Activated CD4-positive, alpha-beta T cell treated with anti-CD3 and anti-CD28 coated beads, Interleukin-2, amount 50 U/mL, for 16 hours (primary cell): ENCODE data around the gene PTGS2.
A peak's percentile ranks its signal among the peaks of the same experiment; 100 is the strongest.

Source experiments
- DNase-seq: peaks from one replicate; pipeline ENCODE4 v3.0.0-alpha.2; 2020

PTGS2 gene

GRCh38 chr1:186680245-186681061 lies at the start of gene PTGS2:
PTGS2 (minus strand) TSS chr1:186680423; CDS start chr1:186680290, 133 bp downstream.
- DNase-seq = peak; percentile 62

GRCh38 chr1:186722711-186723309 lies 42.6 kb upstream of the PTGS2 start:
- peak; percentile 43 for DNase-seq

GRCh38 chr1:186717286-186717685 lies 37.1 kb upstream of the PTGS2 start:
- no peak for DNase-seq

GRCh38 chr1:186715887-186716809 lies 35.9 kb upstream of the PTGS2 start:
- DNase-seq = no peak

GRCh38 chr1:186710696-186711095 lies 30.5 kb upstream of the PTGS2 start:
- DNase-seq = no peak

- no peak for DNase-seq
Observed at GRCh38 chr1:186708694-186709097, 28.5 kb upstream of the PTGS2 start.

- DNase-seq = no peak
Observed at GRCh38 chr1:186703209-186703766, 23.1 kb upstream of the PTGS2 start.

GRCh38 chr1:186700722-186701121 lies 20.5 kb upstream of the PTGS2 start:
- DNase-seq = peak; percentile 63

GRCh38 chr1:186699519-186699918 lies 19.3 kb upstream of the PTGS2 start:
- DNase-seq = no peak

GRCh38 chr1:186689907-186690306 lies 9.7 kb upstream of the PTGS2 start:
- no peak for DNase-seq

GRCh38 chr1:186689376-186689775 lies 9.2 kb upstream of the PTGS2 start:
- no peak for DNase-seq

GRCh38 chr1:186683652-186684410 lies 3.6 kb upstream of the PTGS2 start:
- no peak for DNase-seq

- no peak for DNase-seq
Observed at GRCh38 chr1:186682736-186683135, 2.5 kb upstream of the PTGS2 start.

- DNase-seq = no peak
Observed at GRCh38 chr1:186681801-186682200, 1.6 kb upstream of the PTGS2 start.

- no peak for DNase-seq
Observed at GRCh38 chr1:186681121-186681520, 898 bp upstream of the PTGS2 start.

GRCh38 chr1:186679924-186680244 lies 339 bp downstream of the PTGS2 start:
- no peak for DNase-seq

- DNase-seq = no peak
Observed at GRCh38 chr1:186678155-186678554, 2.1 kb downstream of the PTGS2 start.

- no peak for DNase-seq
Observed at GRCh38 chr1:186672596-186672995, 7.6 kb downstream of the PTGS2 start.

- DNase-seq = no peak
Observed at GRCh38 chr1:186672131-186672530, 8.1 kb downstream of the PTGS2 start.

GRCh38 chr1:186671136-186671825 lies 8.9 kb downstream of the PTGS2 start:
- DNase-seq = no peak

GRCh38 chr1:186670297-186671135 lies 9.7 kb downstream of the PTGS2 start:
- DNase-seq = no peak
